Stimulated activated CD4-positive, alpha-beta T cell treated with anti-CD3 and anti-CD28 coated beads, TNF-alpha, amount 100 ng/mL, for 1 hour (primary cell): Measurements from ENCODE around the gene CCDC127.

Source experiments
- DNase-seq, 3 donors: peaks; one replicate each; pipeline ENCODE4 v3.0.0-alpha.2; 2020; ENCODE audit warnings: low read depth in 3 of 3, low spot score in 1 of 3

Gene CCDC127

DNA sequence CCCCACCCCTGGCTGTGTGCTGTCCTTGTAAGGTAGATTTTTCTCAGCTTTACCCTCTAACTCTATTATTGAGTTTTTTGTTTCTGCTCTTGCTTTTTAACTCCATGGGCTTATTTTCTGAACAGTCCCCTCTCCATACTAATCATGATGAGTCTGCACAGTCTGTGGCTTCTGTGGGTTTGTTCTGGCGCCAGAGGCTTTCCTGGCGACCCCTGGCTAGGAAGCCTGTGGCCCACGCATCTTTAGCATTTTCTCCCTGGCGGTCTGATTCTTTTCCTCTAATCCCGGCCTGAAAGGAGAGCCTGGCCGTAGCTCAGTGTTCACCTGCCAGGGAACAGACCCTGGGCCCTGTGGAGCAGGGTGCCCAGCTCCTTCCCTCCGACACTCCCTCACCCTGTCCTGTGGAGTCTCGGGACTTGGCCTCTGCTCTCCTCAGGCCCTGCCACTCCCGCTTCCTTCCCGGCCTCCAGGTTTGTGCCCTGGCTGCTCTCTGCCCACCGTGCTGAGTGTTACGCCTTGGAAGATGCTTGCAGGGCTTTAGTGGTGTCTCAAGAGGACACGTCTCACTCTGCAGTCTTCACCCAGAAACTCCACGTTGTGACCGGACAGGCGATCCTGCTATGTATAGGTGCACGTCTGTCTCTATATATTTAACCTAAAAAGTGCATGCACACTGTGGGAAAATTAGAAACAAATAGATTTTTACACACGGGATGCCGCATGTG, 58.3 kb downstream of the CCDC127 start:
- DNase-seq: no peak

DNA sequence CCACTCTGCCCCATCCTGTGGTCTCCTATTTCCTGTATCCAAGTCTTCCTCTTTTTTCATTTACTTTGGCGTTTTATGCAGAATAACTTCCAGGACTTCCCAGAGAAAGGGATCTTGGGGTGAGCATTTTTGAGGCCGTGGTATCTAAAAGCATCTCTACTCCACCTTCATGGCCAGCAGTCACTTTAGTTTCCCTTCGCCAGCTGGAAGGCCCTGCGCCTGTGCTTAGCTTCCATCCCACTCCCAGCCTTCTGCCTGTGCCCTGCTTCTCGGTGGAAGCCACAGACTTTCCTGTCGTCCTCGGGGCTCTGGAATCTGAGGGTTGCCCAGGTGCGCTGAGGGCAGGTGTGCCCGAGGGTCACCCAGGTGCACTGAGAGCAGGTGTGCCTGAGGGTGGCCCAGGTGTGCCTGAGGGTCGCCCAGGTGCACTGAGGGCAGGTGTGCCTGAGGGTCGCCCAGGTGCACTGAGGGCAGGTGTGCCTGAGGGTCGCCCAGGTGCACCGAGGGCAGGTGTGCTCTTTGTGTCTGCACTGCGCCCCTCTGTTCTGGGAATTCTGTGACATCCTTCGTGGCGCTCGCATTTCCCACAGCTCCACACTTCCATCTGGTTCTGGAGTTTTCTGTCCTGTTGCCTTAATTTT, 59.0 kb downstream of the CCDC127 start:
- no peak for DNase-seq

DNA sequence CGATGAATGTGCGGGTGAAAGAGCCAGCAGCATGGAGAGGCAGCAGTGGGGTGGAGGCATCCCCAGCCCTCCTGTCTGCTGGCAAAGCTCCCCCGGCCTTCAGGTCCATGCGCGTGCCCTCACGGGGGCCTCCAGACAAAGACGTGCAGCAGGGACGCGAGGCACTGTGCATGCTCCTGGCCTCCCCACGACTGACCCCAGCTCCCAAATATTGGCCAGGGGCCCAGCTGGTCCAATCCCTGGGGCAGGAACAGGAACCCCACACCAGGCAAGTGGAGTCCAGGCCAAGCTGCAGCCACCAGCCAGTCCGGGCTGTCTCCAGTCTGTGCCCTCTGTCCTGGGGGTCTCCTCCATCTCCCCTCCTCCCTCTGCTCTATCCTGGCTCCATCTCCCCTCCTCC, 60.2 kb downstream of the CCDC127 start:
- DNase-seq: no peak

DNA sequence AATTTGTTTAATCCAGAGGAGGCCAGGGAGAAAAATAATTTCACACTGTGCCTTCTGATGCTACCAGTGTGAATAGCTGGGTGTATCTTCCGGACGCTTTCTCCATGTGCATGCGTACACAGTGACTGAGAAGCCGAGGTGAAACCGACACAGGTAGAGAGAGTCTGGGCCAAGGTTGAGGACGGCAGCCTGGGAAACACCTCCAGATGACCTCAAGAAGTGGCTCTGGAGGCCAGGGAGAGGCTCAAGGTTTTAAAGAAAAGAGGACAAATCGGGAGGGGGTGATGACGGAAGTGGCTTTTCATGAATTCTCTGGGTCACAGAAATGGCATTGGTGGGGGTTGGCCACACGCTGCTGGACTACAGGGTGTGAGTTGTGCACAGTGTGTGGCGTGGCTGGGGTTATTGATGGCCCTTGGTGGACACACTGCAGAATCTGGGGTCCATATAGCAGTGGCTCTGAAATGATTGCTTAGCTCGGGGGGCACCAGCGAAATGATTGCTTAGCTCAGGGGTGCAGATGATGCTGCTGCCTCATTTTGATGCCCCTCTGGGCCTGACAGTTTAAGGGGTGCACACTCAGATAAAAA, 60.7 kb downstream of the CCDC127 start:
- DNase-seq: no peak

DNA sequence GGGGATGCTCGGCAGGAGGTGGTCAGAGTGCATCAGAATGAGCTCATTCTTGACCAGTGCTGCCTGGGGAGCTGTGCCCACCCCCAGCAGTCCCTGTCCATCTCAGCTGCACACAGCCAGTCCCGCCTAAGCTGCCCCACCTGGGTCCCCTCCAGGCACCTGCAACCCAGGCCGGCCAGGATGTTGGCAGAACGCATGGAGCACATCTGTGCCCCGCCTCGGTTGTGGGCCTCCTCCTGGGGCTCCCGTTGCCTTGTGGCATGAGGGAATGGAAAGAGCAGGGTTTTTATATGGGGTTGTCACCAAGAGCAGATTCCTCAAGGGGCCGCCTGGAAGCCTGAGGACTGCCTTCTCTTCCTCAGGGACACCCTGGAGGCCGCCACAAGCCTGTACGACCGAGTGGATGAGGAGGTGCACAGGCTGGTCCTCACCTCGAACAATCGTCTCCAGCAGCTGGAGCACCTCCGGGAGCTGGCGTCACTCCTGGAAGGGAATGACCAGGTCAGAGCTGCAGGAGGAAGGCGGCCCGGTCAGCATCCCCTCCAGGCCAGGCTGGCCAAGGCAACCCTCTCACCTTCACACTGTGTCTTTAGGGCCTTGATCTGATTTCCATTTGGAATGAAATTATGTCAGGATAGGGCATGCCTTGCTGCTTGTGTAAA, 61.4 kb downstream of the CCDC127 start:
- no peak for DNase-seq

DNA sequence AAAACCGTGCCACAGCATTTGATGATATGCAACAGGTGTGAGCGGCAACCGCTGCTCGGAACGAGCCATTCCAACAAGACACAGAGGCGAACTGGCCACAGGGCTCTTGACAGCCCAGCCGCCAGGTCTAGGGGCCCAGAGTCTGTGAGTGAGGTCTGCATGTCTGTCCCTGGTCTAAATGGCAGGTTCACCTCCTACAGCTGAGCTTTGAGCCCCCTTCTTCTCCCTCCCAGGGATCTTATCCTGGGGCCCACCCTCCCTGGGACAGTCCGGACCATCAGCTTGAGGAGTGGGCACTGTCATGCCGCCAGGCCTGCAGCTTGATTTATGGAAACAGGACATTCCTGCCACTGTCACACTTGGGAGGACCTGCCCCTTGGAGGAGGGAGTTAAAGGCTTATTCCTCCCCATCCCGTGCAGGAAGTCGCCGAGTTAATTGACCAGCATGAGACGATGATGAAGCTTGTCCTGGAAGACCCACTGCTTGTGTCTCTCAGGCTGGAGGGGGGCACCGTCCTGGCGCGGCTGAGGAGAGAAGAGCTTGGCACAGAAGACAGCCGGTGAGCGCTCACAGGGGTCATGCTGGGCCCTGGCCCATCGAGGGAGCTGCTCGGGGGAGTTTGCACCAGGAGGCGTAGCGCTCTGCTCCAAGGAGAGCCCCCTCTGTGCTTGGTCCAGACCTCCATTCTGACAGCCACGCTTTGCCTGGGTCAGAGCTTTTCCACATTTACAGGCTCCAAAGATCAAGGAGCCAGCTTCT, 62.1 kb downstream of the CCDC127 start:
- DNase-seq: no peak

DNA sequence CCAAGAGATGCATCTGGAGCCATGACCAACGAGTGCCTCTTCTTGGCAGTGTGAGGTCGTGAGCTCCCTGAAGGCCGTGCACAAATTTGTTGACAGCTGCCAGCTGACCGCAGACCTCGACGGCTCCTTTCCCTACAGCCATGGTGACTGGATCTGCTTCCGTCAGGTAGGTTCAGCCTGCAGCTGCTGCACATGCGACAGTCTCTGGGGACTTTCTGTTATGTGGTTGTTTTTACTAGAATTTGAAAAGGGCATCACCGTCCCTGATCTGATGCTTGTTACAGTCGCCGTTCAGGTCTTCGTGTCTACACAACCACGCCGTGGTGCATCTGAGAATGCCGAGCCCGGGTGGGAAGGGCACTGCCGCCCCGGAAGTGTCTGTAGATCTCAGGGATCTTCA, 63.1 kb downstream of the CCDC127 start:
- DNase-seq: no peak

DNA sequence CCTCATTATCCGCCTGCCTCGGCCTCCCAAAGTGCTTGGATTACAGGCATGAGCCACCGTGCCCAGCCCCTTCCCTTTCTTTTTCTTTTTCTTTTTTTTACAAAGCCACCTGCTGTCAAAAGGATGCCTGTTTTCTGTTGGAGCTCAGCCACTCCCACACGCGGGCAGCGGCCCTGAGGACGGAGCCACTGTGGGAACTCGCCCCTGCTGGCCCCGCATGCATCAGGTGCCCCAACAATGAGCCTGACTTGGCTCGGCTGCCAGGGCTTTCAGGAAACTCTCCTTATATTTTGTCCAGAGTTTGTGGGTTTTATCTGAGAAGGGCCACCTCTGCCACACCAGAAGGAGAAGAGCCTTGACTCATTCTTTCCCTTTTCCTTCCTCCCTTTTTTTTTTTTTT, 63.7 kb downstream of the CCDC127 start:
- no peak for DNase-seq

DNA sequence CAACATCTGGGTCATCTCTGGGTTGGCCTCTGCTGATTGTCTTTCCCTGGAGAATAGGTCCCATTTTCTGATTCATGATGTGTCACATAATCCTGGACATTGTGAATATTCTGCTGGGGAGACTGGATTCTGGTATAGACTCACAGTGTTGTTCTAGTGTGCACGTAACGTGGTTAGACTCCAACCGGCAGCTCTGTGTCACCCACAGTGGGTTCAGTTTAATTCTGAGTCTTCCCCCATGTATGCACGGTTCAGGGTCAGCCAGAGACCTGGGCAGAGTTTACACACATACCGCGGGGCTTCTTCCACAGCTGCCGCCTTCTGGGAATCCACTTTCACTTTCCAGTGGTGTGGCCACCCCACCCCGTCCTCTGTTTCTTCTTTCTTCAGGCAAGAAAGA, 64.7 kb downstream of the CCDC127 start:
- DNase-seq: no peak

DNA sequence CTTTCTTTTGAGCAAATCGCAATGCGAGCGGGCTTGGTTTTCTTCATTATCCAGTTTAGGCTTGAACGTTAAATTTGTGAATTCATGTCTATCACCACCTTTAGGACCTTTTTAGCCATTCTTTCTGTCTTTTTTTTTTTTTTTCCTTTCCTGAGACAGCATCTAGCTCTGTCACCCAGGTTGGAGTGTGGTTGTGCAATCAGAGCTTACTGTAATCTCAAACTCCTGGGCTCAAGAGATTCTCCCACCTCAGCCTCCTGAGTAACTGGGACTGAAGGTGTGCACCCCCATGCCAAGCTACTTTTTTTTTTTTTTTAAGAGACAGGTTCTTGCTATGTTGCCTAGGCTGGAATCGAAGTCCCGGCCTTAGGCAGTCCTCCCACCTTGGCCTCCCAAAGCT, 65.9 kb downstream of the CCDC127 start:
- no peak for DNase-seq

DNA sequence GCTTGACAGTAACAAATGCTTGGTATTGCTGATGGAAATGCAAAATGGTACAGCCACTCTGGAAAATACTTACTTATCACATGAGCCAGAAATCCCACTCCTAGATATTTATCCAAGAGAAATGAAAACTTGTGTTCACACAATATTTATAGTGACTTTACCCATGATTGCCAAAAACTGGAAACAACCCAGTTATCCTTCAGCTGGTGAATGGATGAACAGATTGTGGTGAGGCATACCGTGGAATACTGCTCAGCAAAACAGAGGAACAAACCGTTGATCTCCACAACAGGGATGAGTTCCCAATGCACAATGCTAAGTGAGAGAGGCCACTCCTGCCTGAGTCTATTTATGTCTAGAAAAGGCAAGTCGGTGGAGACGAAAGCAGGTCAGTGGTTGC, 67.2 kb downstream of the CCDC127 start:
- no peak for DNase-seq

DNA sequence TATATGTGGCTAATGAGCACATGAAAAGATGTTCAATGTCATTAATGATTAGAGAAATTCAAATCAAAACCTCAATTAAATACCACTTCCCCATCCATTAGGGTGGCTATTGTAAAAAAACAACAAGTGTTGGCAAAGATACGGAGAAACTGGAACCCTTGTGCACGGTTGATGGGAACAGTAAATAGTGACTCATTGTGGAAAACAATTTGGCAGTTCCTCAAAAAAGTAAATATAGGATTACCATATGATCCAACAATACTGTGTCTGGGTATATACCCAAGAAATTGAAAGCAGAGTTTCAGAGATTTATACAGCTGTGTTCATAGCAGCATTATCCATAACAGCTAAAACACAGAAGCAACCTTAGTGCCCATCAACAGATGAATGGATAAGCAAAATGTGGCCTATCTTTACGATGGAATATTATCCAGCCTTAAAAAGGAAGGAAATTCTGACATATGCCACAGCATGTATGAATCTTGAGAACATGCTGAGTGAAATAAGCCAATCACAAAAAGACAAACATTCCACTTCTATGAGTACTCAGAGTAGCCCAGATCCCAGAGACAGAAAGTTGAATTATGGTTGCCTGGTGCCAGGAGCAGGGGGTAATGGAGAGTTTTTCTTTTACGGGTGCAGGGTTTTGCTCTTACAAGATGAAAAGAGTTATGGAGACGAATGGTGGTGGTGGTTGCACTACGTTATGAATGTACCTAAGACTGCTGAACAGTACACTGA, 68.0 kb downstream of the CCDC127 start:
- DNase-seq: no peak

DNA sequence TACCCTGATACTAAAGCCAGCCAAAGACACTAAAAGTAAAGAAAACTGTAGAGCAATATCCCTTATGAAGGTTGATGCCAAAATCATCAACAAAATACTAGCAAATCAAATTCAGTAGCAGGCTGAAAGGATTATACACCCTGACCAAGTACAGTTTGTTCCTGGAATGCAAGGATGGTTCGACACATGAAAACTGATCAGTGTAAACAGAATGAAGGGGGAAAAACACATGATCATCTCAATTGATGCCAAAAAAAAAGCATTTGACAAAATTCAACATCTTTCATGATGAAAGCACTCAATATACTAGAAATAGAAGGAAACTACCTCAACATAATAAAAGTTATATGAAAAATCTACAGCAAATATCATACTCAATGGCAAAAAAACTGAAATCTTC, 70.2 kb downstream of the CCDC127 start:
- no peak for DNase-seq
